Endometrium (tissue), 2 donors: ENCODE data around the gene TENT4A.

Source experiments
- FAIRE-seq: peaks from 2 replicates; lab custom pipeline; 2012; peaks lifted over from hg19 to GRCh38; lab: Jason Lieb, UNC
- donor health status: control.
- donor health status: control.

The TENT4A gene

GRCh38 chr5:6804766-6805501 is 91.7 kb downstream of the TENT4A start:
- FAIRE-seq, result no peak

- FAIRE-seq, result no peak
Measured at GRCh38 chr5:6805841-6806240, 92.6 kb downstream of the TENT4A start.
